Ectodermal cell (in vitro differentiated cells): ENCODE results near the gene ZFHX3.

ENCODE experiments used
- H3K27ac ChIP-seq: 2 replicates; pipeline ENCODE4 v1.7.0; 2013; ENCODE audit warnings: mild to moderate bottlenecking, low read depth, low read length; ENCODE audit not compliant: insufficient read depth, poor library complexity, severe bottlenecking
- H3K27me3 ChIP-seq: 2 replicates; pipeline ENCODE4 v1.7.0; 2013; ENCODE audit warnings: mild to moderate bottlenecking, low read length; ENCODE audit not compliant: insufficient read depth, control insufficient read depth, poor library complexity, severe bottlenecking
- H3K36me3 ChIP-seq: one replicate; pipeline ENCODE4 v1.7.0; 2013; ENCODE audit warnings: low read length; ENCODE audit not compliant: control insufficient read depth, insufficient read depth
- H3K4me1 ChIP-seq: one replicate; pipeline ENCODE4 v1.7.0; 2013; ENCODE audit warnings: low read length; ENCODE audit not compliant: control insufficient read depth, insufficient read depth
- H3K4me3 ChIP-seq: 2 replicates; pipeline ENCODE4 v1.7.0; 2013; ENCODE audit warnings: low read depth, low read length, control low read depth; ENCODE audit not compliant: insufficient read depth
- H3K9me3 ChIP-seq: 2 replicates; pipeline ENCODE4 v1.7.0; 2013; ENCODE audit warnings: mild to moderate bottlenecking, low read length, moderate library complexity; ENCODE audit not compliant: control insufficient read depth
- WGBS, 2 experiments: methylation state at CpG; one replicate each; pipeline ENCODE4 v1.1.7; 2013; ENCODE audit warnings: missing lambda C conversion rate in 2 of 2; 5-methylcytosine and 5-hydroxymethylcytosine counted together

ZFHX3 gene

DNA sequence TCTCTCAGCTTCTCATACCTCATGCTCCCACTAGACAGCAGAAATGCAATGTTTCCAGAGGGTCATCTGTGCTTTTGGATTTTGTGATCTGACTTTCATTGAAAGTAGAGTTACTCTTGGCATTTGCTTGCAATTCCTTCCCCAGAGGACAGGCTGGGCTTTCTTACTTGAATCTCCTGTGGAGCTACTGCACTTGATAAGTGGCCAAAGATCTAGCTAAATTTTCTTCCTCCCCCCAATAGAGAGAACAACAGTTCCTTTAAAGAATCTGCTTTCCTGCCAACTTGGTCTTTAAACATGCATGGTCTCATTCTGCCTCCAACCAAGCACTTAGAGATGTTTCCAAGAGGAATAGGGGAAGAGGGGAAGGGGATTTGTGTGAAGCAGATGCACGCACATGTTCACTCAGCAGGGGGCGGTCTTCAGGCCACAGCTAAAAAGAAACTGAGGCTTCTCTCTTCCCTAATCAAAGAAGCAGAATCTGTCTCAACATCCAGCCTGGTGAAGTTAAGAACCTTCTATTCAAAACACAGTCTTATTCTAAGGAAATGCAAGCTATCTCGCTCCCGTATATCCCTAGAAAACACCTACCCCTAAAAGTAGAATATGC is 229.6 kb downstream of the ZFHX3 start:
- 79 to 82% methylated on average over 4 of the region's 4 CpGs for WGBS, 2 experiments
- Histone ChIP-seq H3K4me1 (no peaks in the 10 kb centered on the region), H3K9me3 (no peaks in the 10 kb centered on the region), H3K4me3 (no peak overlapping the region), H3K27ac (no peak overlapping the region), H3K36me3 (no peaks in the 10 kb centered on the region), H3K27me3 (no peaks in the 10 kb centered on the region)

DNA sequence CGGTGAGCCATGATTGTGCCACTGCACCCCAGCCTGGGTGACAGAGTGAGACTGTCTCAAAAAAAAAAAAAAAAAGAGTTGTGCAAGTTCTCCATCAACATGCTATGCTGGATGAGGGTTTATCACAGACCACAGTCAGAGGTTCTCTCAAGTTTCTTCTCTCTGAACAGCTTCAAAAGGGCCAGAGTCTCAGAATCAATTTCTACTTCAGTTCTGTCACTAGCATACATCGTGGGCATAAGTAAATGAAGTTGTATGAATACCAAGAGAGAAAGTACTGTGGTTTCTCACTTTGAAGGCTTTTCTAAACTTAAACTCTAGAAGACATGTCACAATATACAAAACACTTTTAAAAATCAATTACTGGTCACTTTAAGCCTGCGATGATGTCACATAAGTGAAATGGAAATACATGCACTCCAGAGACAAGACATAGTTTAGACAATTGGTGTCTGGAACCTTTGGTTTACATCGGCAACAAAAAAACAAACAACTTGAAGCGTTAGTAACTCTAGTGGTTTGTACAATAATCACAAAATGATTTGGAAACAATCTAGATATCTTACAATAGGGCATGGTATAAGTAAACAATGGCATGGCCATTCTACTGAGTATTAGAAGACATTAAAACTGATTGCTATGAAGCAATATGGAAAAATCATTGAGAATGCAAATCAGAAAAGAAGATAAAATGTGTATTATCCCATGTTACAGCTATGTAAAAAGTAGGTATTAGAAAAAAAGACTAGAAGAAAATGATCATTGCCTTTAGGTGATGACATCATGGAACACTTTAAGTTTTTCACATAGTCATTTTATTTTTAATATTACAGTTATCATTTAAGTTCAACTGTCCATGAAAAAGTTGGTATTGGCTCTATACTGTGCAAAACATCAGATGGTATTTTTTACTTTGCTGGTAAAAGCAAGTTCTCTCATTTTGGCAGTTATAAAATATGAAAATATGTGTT is 232.3 kb downstream of the ZFHX3 start:
- Histone ChIP-seq H3K4me3 (no peak overlapping the region), H3K36me3 (no peaks in the 10 kb centered on the region), H3K27ac (no peak overlapping the region), H3K9me3 (no peaks in the 10 kb centered on the region), H3K4me1 (no peaks in the 10 kb centered on the region), H3K27me3 (no peaks in the 10 kb centered on the region)
- 92 to 98% methylated on average over 5 of the region's 5 CpGs for WGBS, 2 experiments

DNA sequence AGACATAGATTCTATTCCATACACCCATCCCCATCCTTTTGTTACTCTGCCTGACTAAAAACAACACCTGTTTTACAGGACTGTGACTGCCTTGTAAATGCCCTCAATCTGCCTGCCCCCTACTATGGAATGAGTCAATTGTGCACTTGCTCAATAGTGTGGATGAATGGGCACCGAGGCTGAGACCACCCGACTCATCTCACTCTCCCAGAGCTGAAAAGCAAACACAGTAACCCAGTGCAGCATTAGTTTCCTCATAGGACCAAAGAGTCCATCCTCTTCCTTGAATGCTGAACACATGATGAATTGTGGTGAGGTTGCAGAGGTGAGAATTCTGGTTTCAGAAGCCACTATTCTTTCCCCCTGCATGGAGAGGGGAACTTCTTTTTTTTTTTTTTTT is 233.7 kb downstream of the ZFHX3 start:
- Histone ChIP-seq H3K27ac (no peak overlapping the region), H3K4me1 (no peaks in the 10 kb centered on the region), H3K27me3 (no peaks in the 10 kb centered on the region), H3K9me3 (no peaks in the 10 kb centered on the region), H3K4me3 (no peak overlapping the region), H3K36me3 (no peaks in the 10 kb centered on the region)
- 90 to 94% methylated on average over 2 of the region's 2 CpGs for WGBS, 2 experiments

DNA sequence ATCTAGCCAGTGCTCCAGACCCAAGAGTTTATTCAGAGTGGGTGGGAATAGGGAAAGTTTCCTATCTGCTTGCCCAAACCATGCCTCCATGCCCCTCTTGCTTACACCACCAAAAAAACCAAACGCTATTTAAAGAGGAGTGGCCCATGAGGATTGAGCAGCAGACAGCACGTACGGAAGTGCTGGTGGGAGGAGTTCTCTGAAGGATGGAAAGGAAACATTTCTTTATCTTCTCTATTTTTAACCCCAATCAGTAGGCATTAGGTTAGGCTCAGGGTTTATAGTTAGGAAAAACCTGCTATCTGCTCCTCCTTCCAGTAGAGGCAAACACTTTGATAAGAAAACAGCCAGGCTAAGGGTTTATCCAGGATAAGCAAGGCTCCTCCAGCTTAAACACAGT is 235.3 kb downstream of the ZFHX3 start:
- no peaks in the 10 kb centered on the region for H3K9me3 ChIP-seq
- 68 to 71% methylated on average over 1 to 3 of the region's 3 CpGs for WGBS, 2 experiments
- no peak overlapping the region for H3K27ac ChIP-seq

DNA sequence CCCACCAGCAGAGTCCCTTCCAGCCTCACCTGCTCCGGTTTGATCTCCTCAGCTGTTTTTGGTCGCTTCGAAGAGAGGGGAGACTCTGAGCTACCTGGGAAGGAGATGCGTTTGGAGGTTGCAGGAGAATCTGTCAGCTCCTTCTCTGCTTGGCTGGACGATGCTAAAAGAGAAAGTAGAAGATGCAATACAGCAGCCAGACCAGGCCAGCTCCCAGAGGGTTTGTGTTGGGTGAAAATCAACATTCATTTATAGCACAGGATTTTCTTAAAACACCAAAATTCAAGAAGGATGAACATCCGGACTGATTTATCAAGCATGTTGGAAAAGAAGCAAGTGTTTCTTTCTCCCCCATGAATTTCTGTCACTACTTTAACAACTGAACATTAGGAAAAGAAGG is 236.1 kb downstream of the ZFHX3 start:
- Histone ChIP-seq H3K4me1 (no peaks in the 10 kb centered on the region), H3K27me3 (no peaks in the 10 kb centered on the region), H3K36me3 (no peaks in the 10 kb centered on the region), H3K9me3 (no peaks in the 10 kb centered on the region), H3K4me3 (no peak overlapping the region), H3K27ac (no peak overlapping the region)
- 96 to 98% methylated on average over 6 of the region's 6 CpGs for WGBS, 2 experiments

More for the DNA sequence above, 235.3 kb downstream of the ZFHX3 start:
- no peak overlapping the region for H3K4me3 ChIP-seq
- no peaks in the 10 kb centered on the region for H3K4me1 ChIP-seq
- H3K27me3 ChIP-seq = no peaks in the 10 kb centered on the region
- no peaks in the 10 kb centered on the region for H3K36me3 ChIP-seq

DNA sequence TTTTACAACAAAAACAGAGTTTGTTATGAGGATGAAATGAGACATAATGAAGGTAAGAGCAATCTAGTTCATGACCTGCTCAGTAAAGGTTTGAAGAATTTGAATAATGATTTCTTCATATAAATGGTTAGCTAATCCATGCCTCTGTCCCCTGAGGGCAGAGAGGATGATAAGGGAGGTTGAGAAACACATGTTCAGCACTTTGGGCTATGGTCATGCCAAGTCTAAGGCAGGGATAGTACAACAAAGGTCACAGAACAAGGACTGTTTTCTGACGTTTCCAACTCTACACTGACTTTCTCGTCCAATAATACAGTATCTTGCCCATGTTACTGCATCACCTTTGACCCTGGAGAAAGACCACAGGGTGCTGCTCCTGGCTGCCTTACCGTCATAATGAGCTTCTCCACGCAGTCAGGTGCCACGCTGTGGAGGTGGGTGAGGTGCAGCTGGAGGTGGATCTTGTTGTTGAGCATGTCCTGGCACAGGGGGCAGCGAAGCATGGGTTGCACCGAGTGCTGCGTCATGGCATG is 236.7 kb downstream of the ZFHX3 start:
- WGBS, 2 experiments = 93 to 94% methylated on average over 8 of the region's 8 CpGs
- H3K36me3 ChIP-seq = no peaks in the 10 kb centered on the region
- H3K27ac ChIP-seq = no peak overlapping the region
- no peak overlapping the region for H3K4me3 ChIP-seq
- no peaks in the 10 kb centered on the region for H3K4me1 ChIP-seq
- no peaks in the 10 kb centered on the region for H3K9me3 ChIP-seq
- H3K27me3 ChIP-seq = no peaks in the 10 kb centered on the region

DNA sequence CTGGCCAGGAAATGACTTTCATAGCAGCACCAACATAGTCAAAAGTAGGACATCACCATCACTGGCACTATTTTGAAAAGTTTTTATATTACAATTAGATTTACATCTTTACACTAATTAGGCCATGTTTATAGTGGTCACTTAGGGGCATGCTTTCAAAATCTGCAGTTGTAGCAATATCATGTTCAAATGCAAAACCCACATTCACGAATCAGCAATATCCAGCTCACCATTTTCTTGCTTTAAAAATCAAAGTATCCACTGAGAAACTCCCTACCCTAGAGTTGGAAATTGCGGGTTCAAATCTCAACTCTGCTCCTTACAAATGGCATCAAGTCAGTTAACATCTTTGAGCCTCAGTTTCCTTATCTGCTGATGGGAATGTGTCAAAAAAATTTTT is 237.4 kb downstream of the ZFHX3 start:
- H3K27ac ChIP-seq = no peak overlapping the region
- H3K27me3 ChIP-seq = no peaks in the 10 kb centered on the region
- no peaks in the 10 kb centered on the region for H3K36me3 ChIP-seq
- H3K4me1 ChIP-seq = no peaks in the 10 kb centered on the region
- no peaks in the 10 kb centered on the region for H3K9me3 ChIP-seq
- WGBS, 2 experiments = 86 to 94% methylated on average over 2 of the region's 2 CpGs
- no peak overlapping the region for H3K4me3 ChIP-seq

DNA sequence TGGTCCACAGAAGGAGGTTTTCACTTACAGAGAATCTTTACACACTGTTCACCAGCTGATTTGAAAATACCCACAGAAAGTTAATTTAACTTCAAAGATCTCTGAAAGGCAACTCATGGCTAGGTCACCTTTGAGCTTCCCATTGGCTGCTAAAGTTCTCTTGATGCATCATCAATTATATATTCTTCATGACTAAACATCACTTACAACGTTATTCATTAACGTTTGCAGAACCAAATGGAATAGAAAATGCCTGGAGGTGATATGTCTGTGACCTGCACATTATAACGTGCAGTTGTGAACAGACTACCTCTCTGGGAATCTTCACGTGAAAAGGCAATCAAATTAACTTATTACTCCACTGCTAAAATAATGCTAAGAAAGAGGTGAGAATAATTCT is 238.5 kb downstream of the ZFHX3 start:
- Histone ChIP-seq H3K27ac (no peak overlapping the region), H3K36me3 (no peaks in the 10 kb centered on the region), H3K4me3 (no peak overlapping the region), H3K27me3 (no peaks in the 10 kb centered on the region), H3K9me3 (no peaks in the 10 kb centered on the region), H3K4me1 (no peaks in the 10 kb centered on the region)
- WGBS, 2 experiments = 90 to 100% methylated on average over 1 to 4 of the region's 4 CpGs

DNA sequence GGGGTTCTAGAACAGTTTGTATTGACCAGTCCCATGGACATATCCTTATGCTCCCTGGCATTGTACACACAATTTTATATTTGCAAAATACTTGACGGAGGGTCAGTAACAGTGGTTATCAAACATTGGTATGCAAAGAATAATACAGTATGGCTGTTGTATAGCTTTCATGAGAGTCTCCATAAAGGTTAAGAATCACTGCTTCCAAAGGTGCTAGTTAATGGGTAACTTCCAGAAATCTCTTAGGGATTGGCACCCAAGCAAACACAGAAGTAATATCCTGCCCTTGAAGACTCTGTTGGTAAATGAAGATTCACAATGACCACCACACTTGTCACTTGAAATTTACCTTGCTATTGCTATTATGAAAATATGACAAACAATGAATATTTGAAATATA is 239.2 kb downstream of the ZFHX3 start:
- H3K27ac ChIP-seq = no peak overlapping the region
- H3K9me3 ChIP-seq = no peaks in the 10 kb centered on the region
- no peaks in the 10 kb centered on the region for H3K4me1 ChIP-seq
- H3K36me3 ChIP-seq = no peaks in the 10 kb centered on the region
- 100% methylated on average over 1 of the region's 1 CpG for WGBS, 2 experiments
- no peaks in the 10 kb centered on the region for H3K27me3 ChIP-seq
- no peak overlapping the region for H3K4me3 ChIP-seq

DNA sequence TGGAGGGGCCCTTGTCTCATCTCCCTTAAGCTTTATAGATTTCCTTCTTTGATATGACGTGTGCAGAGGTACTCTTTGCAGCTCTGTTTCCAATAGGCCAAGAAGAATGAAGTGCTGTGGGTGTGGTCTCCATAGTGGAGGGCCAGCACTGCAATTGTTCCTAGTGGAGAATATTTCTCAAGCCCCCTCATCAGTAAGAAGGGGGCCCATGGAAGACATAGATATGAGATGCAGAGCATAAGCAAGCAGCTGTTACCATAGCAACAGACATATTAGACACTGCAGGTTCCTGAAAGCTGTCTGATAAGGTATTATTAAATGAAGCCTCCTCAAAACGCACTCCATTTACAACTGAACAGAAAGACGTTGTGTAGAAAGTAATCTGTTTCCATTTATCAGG is 240.7 kb downstream of the ZFHX3 start:
- 84 to 90% methylated on average over 3 of the region's 3 CpGs for WGBS, 2 experiments

More for the DNA sequence above, 240.7 kb downstream of the ZFHX3 start:
- H3K27me3 ChIP-seq = no peaks in the 10 kb centered on the region
- H3K27ac ChIP-seq = no peak overlapping the region
- no peak overlapping the region for H3K4me3 ChIP-seq
- H3K9me3 ChIP-seq = no peaks in the 10 kb centered on the region
- no peaks in the 10 kb centered on the region for H3K4me1 ChIP-seq
- no peaks in the 10 kb centered on the region for H3K36me3 ChIP-seq
